Breast epithelium (tissue), 3 donors: ENCODE results near the gene ITGB5.

Source experiments
- CTCF ChIP-seq, 3 donors: fragments of 450-650 bp; IDR thresholded peaks; one replicate each; pipeline ENCODE4 v1.5.1; 2016 to 2017; ENCODE audit warnings: antibody characterized with exemption in 3 of 3, mild to moderate bottlenecking in 3 of 3, moderate library complexity in 3 of 3
- POLR2A ChIP-seq: fragments of 450-650 bp; IDR thresholded peaks from one replicate; pipeline ENCODE4 v1.6.1; 2016; ENCODE audit warnings: antibody characterized with exemption, mild to moderate bottlenecking, moderate library complexity
- POLR2AphosphoS5 ChIP-seq, 3 donors: sonication (generic); formaldehyde crosslinking; IDR thresholded peaks; one replicate each; pipeline ENCODE4 v1.6.1; 2017; ENCODE audit warnings: antibody characterized with exemption in 3 of 3

GRCh38 chr3:124896824-124897526 is 9.8 kb upstream of the ITGB5 start:
- TF ChIP-seq CTCF (IDR thresholded peaks at IDR 0.05) (no peak), POLR2A (no peak), POLR2AphosphoS5 (IDR thresholded peaks at IDR 0.05) (no peak)
